GM06990 (cell line): Measurements from ENCODE around the gene KIF20A.
A peak's percentile ranks its signal among the peaks of the same experiment; 100 is the strongest.

Experiments
- DNase-seq: peaks from one replicate; pipeline ENCODE4 v3.0.0-alpha.2; 2011; ENCODE audit not compliant: insufficient read length; ENCODE audit errors: extremely low read depth
- H3K27me3 ChIP-seq: replicated peaks from 2 replicates; pipeline ENCODE4 v1.6.0; 2011; ENCODE audit warnings: low read length; ENCODE audit not compliant: control insufficient read depth, insufficient read depth
- H3K36me3 ChIP-seq: 2 replicates; pipeline ENCODE4 v1.5.1; 2011; ENCODE audit warnings: low read length; ENCODE audit not compliant: control insufficient read depth, insufficient read depth
- H3K4me3 ChIP-seq: replicated peaks from 2 replicates; pipeline ENCODE4 v1.5.1; 2011; ENCODE audit warnings: low read depth, mild to moderate bottlenecking, control low read depth, low read length
- CTCF ChIP-seq: IDR thresholded peaks from 2 replicates; pipeline ENCODE4 v1.5.1; 2011; ENCODE audit warnings: low read length, control low read depth, mild to moderate bottlenecking, inconsistent platforms; ENCODE audit not compliant: insufficient read depth, poor library complexity, severe bottlenecking

The KIF20A gene

GRCh38 chr5:138213161-138214029 is 34.5 kb downstream of the KIF20A start, which contains the start of gene CDC23:
TSS of gene CDC23 (minus strand) at chr5:138213323. CDS start at chr5:138213312, 11 bp downstream.
- peaks cover 3% of the 10 kb centered on the region for H3K36me3 ChIP-seq
- peak; percentile 84 for DNase-seq
- H3K27me3 ChIP-seq = no peaks in the 10 kb centered on the region
- H3K4me3 ChIP-seq = peak within 1 kb of the TSS; percentile 100
- no peak for TF ChIP-seq CTCF

GRCh38 chr5:138216799-138217198 is 37.9 kb downstream of the KIF20A start:
- Histone ChIP-seq H3K4me3 (no peak overlapping the region), H3K27me3 (no peaks in the 10 kb centered on the region), H3K36me3 (no peaks in the 10 kb centered on the region)
- no peak for DNase-seq
- no peak for TF ChIP-seq CTCF

GRCh38 chr5:138223532-138223931 is 44.6 kb downstream of the KIF20A start:
- DNase-seq = no peak
- Histone ChIP-seq H3K4me3 (no peak overlapping the region), H3K27me3 (no peaks in the 10 kb centered on the region), H3K36me3 (no peaks in the 10 kb centered on the region)
- no peak for TF ChIP-seq CTCF

- no peak for DNase-seq
- TF ChIP-seq CTCF = no peak
- H3K27me3 ChIP-seq = no peaks in the 10 kb centered on the region
- no peak overlapping the region for H3K4me3 ChIP-seq
- H3K36me3 ChIP-seq = no peaks in the 10 kb centered on the region
Measured at GRCh38 chr5:138224712-138225111, 45.8 kb downstream of the KIF20A start.

- H3K4me3 ChIP-seq = no peak overlapping the region
- TF ChIP-seq CTCF = no peak
Measured at GRCh38 chr5:138226910-138227309, 48.0 kb downstream of the KIF20A start.

GRCh38 chr5:138229387-138229786 is 50.5 kb downstream of the KIF20A start:
- no peak for DNase-seq
- Histone ChIP-seq H3K36me3 (no peaks in the 10 kb centered on the region), H3K27me3 (no peaks in the 10 kb centered on the region), H3K4me3 (no peak overlapping the region)
- TF ChIP-seq CTCF = no peak

More at GRCh38 chr5:138226910-138227309, 48.0 kb downstream of the KIF20A start:
- Histone ChIP-seq H3K36me3 (no peaks in the 10 kb centered on the region), H3K27me3 (no peaks in the 10 kb centered on the region)
- DNase-seq = no peak
